ENCODE data around the gene AK5.

Gene AK5

GRCh38 chr1:77589231-77589630, 307.4 kb downstream of the AK5 start:
- Histone ChIP-seq H3K79me2 (ENCODE audit: low read length) (0 out of 2 replicates have a peak, but pooled peaks cover 4% of the 10 kb centered on the region), H3K36me3 (replicated peaks; ENCODE audit: insufficient read depth, low read length) (no peaks in the 10 kb centered on the region), H3K27me3 (replicated peaks; ENCODE audit: insufficient read depth, low read length) (no peaks in the 10 kb centered on the region), H3K9ac (ENCODE audit: low read length) (no peak overlapping the region), H3F3A (ENCODE audit: insufficient read depth, low read length) (no peaks in the 10 kb centered on the region), H3K27ac (ENCODE audit: low read length) (no peak overlapping the region), H2AFZ (ENCODE audit: low read length) (no peak overlapping the region), H3K9me3 (replicated peaks; ENCODE audit: insufficient read depth, low read length) (no peaks in the 10 kb centered on the region), H4K20me1 (ENCODE audit: insufficient read depth, low read length) (no peaks in the 10 kb centered on the region), H3K9me2 (replicated peaks; ENCODE audit: insufficient read depth, low read length) (no peaks in the 10 kb centered on the region), H3K4me1 (ENCODE audit: low read length) (no peaks in the 10 kb centered on the region), H3K4me3 (ENCODE audit: low read length) (no peak overlapping the region), H3K4me2 (ENCODE audit: low read depth, low read length) (no peak overlapping the region)
- no peak for DNase-seq
- TF ChIP-seq EZH2 (optimal IDR thresholded peaks at IDR 0.05; ENCODE audit: low read depth, low read length): no peak
- no peak for TF ChIP-seq CTCF (IDR thresholded peaks at IDR 0.05; ENCODE audit: low read length)
- no peak for TF ChIP-seq EZH2phosphoT487 (IDR thresholded peaks at IDR 0.05; ENCODE audit: low read length)

GRCh38 chr1:77590651-77591050, 308.8 kb downstream of the AK5 start:
- H3K9ac ChIP-seq (ENCODE audit: low read length): no peak overlapping the region
- H3K36me3 ChIP-seq (replicated peaks; ENCODE audit: insufficient read depth, low read length): no peaks in the 10 kb centered on the region

GRCh38 chr1:77592906-77593305, 311.1 kb downstream of the AK5 start:
- H3K9ac ChIP-seq (ENCODE audit: low read length): no peak overlapping the region
- H3F3A ChIP-seq (ENCODE audit: insufficient read depth, low read length): no peaks in the 10 kb centered on the region
- no peaks in the 10 kb centered on the region for H3K79me2 ChIP-seq (ENCODE audit: low read length)
- no peaks in the 10 kb centered on the region for H3K9me3 ChIP-seq (replicated peaks; ENCODE audit: insufficient read depth, low read length)
- H3K4me3 ChIP-seq (ENCODE audit: low read length): no peak overlapping the region
- no peak overlapping the region for H3K4me2 ChIP-seq (ENCODE audit: low read depth, low read length)
- no peak for DNase-seq
- no peak overlapping the region for H2AFZ ChIP-seq (ENCODE audit: low read length)
- no peaks in the 10 kb centered on the region for H3K27me3 ChIP-seq (replicated peaks; ENCODE audit: insufficient read depth, low read length)
- no peaks in the 10 kb centered on the region for H4K20me1 ChIP-seq (ENCODE audit: insufficient read depth, low read length)
- H3K27ac ChIP-seq (ENCODE audit: low read length): no peak overlapping the region
- TF ChIP-seq EZH2 (optimal IDR thresholded peaks at IDR 0.05; ENCODE audit: low read depth, low read length) (no peak), EZH2phosphoT487 (IDR thresholded peaks at IDR 0.05; ENCODE audit: low read length) (no peak), CTCF (IDR thresholded peaks at IDR 0.05; ENCODE audit: low read length) (no peak)
- peaks cover 12% of the 10 kb centered on the region for H3K4me1 ChIP-seq (ENCODE audit: low read length)
- H3K9me2 ChIP-seq (replicated peaks; ENCODE audit: insufficient read depth, low read length): no peaks in the 10 kb centered on the region
- no peaks in the 10 kb centered on the region for H3K36me3 ChIP-seq (replicated peaks; ENCODE audit: insufficient read depth, low read length)

More at GRCh38 chr1:77590651-77591050, 308.8 kb downstream of the AK5 start:
- Histone ChIP-seq H3K27me3 (replicated peaks; ENCODE audit: insufficient read depth, low read length) (no peaks in the 10 kb centered on the region), H3K9me2 (replicated peaks; ENCODE audit: insufficient read depth, low read length) (no peaks in the 10 kb centered on the region), H3K4me1 (ENCODE audit: low read length) (peaks cover 12% of the 10 kb centered on the region), H3K4me2 (ENCODE audit: low read depth, low read length) (no peak overlapping the region), H4K20me1 (ENCODE audit: insufficient read depth, low read length) (no peaks in the 10 kb centered on the region), H3K27ac (ENCODE audit: low read length) (no peak overlapping the region), H3K9me3 (replicated peaks; ENCODE audit: insufficient read depth, low read length) (no peaks in the 10 kb centered on the region), H3K79me2 (ENCODE audit: low read length) (no peaks in the 10 kb centered on the region), H3F3A (ENCODE audit: insufficient read depth, low read length) (no peaks in the 10 kb centered on the region), H2AFZ (ENCODE audit: low read length) (no peak overlapping the region), H3K4me3 (ENCODE audit: low read length) (no peak overlapping the region)
- TF ChIP-seq EZH2phosphoT487 (IDR thresholded peaks at IDR 0.05; ENCODE audit: low read length) (no peak), EZH2 (optimal IDR thresholded peaks at IDR 0.05; ENCODE audit: low read depth, low read length) (no peak), CTCF (IDR thresholded peaks at IDR 0.05; ENCODE audit: low read length) (no peak)
- DNase-seq: no peak

All from MM.1S (cell line).